Motor neuron (in vitro differentiated cells): ENCODE results near the gene CTNNB1. TPM values are rescaled to one million over a fixed set of nuclear protein-coding genes. Genes with fewer than 3 reads are reported as not detected.
A peak's percentile ranks its signal among the peaks of the same experiment; 100 is the strongest.

Experiments used
- ATAC-seq, 8 experiments: fragments of 200-7000 bp; cut with Tn5 transposase; replicated peaks in 6 of 8; 2 replicates each; pipeline ENCODE4 v1.8.0; 2021; ENCODE audit warnings: mild to moderate bottlenecking in 8 of 8, moderate library complexity in 8 of 8
- H3K27ac ChIP-seq, 2 donors: fragments of 250-450 bp; sonication (Bioruptor Pico); 2 replicates each; pipeline ENCODE4 v1.9.0; 2021; ENCODE audit warnings: antibody characterized with exemption in 2 of 2, mild to moderate bottlenecking in 2 of 2, moderate library complexity in 1 of 2
- H3K4me1 ChIP-seq, 2 donors: fragments of 250-450 bp; sonication (Bioruptor Pico); replicated peaks in 1 of 2; 2 replicates each; pipeline ENCODE4 v1.6.1; 2021; ENCODE audit warnings: antibody characterized with exemption in 2 of 2, mild to moderate bottlenecking in 2 of 2, moderate library complexity in 1 of 2
- H3K4me3 ChIP-seq, 5 donors: fragments of 250-450 bp; sonication (Bioruptor Pico); 2 replicates each; pipeline ENCODE4 v1.9.0; 2021; ENCODE audit warnings: antibody characterized with exemption in 5 of 5, mild to moderate bottlenecking in 5 of 5, moderate library complexity in 4 of 5
- WGBS, 10 experiments: fragments of 450-650 bp; shearing (Covaris generic); methylation state at CpG; one replicate each; pipeline ENCODE4 v1.0.0; 2022; 5-methylcytosine and 5-hydroxymethylcytosine counted together
- in situ Hi-C, 9 experiments: fragments of 400-800 bp; cut with MboI; loops; one replicate each; pipeline ENCODE4 v1.15.0; 2021; ENCODE audit warnings: low sequenced_read_pairs in 9 of 9, low pct_unique_long_range_greater_than_20kb in 2 of 9; ENCODE audit not compliant: unreplicated experiment in 9 of 9
- total RNA-seq, 8 experiments: library from RNA; unstranded; fragments of 300-600 nt; gene quantifications; 2 replicates each; pipeline versions ENCODE4 v1.2.3 to v1.2.4, GENCODE V29; 2022

CTNNB1 gene
- total RNA-seq, 8 experiments from 2014 or later, result 184 to 665 (median 384) TPM

GRCh38 chr3:41249318-41249717, 50.0 kb downstream of the CTNNB1 start:
- Histone ChIP-seq H3K27ac (no peak overlapping the region), H3K4me1 (peaks cover 0 to 3% of the 10 kb centered on the region in 2 donors), H3K4me3 (no peak overlapping the region)
- no peak for ATAC-seq
- WGBS, 10 experiments, result 57 to 100% (median 92%) methylated on average over 1 to 2 of the region's 3 CpGs; no CpG with 5 or more reads in 7 of the 10 experiments
- in situ Hi-C loops, result no loop called here

GRCh38 chr3:41250825-41251224, 51.5 kb downstream of the CTNNB1 start:
- H3K27ac ChIP-seq, result no peak overlapping the region
- peaks cover 0 to 3% of the 10 kb centered on the region in 2 donors for H3K4me1 ChIP-seq
- no peak overlapping the region for H3K4me3 ChIP-seq
- in situ Hi-C loops, result no loop called here
- 57 to 100% (median 63%) methylated on average over 1 to 2 of the region's 2 CpGs; no CpG with 5 or more reads in 5 of the 10 experiments for WGBS, 10 experiments
- ATAC-seq, result peak in 6 of 8 experiments; percentile 21 to 72 (median 58)

GRCh38 chr3:41251593-41251992, 52.3 kb downstream of the CTNNB1 start:
- no peak for ATAC-seq
- peaks cover 0 to 3% of the 10 kb centered on the region in 2 donors for H3K4me1 ChIP-seq
- H3K4me3 ChIP-seq, result no peak overlapping the region
- no peak overlapping the region for H3K27ac ChIP-seq
- 67 to 89% (median 67%) methylated on average over 1 of the region's 1 CpG; no CpG with 5 or more reads in 7 of the 10 experiments for WGBS, 10 experiments
- in situ Hi-C loops, result no loop called here

- in situ Hi-C loops, result no loop called here
Measured at GRCh38 chr3:41258239-41258800, 59.0 kb downstream of the CTNNB1 start.

GRCh38 chr3:41259449-41260062, 60.3 kb downstream of the CTNNB1 start:
- peak in 2 of 8 experiments; percentile 43 to 68 for ATAC-seq
- in situ Hi-C loops, result no loop called here
- WGBS, 10 experiments, result 0 to 67% (median 0%) methylated on average over 1 of the region's 1 CpG; no CpG with 5 or more reads in 7 of the 10 experiments
- no peak overlapping the region for H3K27ac ChIP-seq
- no peaks in the 10 kb centered on the region for H3K4me1 ChIP-seq
- no peak overlapping the region for H3K4me3 ChIP-seq

More at GRCh38 chr3:41258239-41258800, 59.0 kb downstream of the CTNNB1 start:
- Histone ChIP-seq H3K27ac (no peak overlapping the region), H3K4me3 (no peak overlapping the region), H3K4me1 (no peaks in the 10 kb centered on the region)
- ATAC-seq, result no peak
- 83 to 100% (median 100%) methylated on average over 3 to 4 of the region's 4 CpGs; no CpG with 5 or more reads in 2 of the 10 experiments for WGBS, 10 experiments

- H3K4me3 ChIP-seq, result no peak overlapping the region
- no peak overlapping the region for H3K27ac ChIP-seq
- no peak for ATAC-seq
- in situ Hi-C loops, result no loop called here
- 83 to 100% (median 91%) methylated on average over 1 to 3 of the region's 3 CpGs; no CpG with 5 or more reads in 4 of the 10 experiments for WGBS, 10 experiments
- H3K4me1 ChIP-seq, result no peaks in the 10 kb centered on the region
Measured at GRCh38 chr3:41260063-41260450, 60.8 kb downstream of the CTNNB1 start.

GRCh38 chr3:41265011-41265545, 65.8 kb downstream of the CTNNB1 start:
- no peaks in the 10 kb centered on the region for H3K4me1 ChIP-seq
- no peak overlapping the region for H3K27ac ChIP-seq
- ATAC-seq, result peak in 2 of 8 experiments; percentile 62 to 83
- WGBS, 10 experiments, result 48 to 100% (median 77%) methylated on average over 1 to 8 of the region's 11 CpGs; no CpG with 5 or more reads in 1 of the 10 experiments
- in situ Hi-C loops, result no loop called here
- H3K4me3 ChIP-seq, result no peak overlapping the region

- in situ Hi-C loops, result no loop called here
- Histone ChIP-seq H3K4me3 (no peak overlapping the region), H3K27ac (no peak overlapping the region), H3K4me1 (no peaks in the 10 kb centered on the region)
- no peak for ATAC-seq
- 40 to 86% (median 47%) methylated on average over 1 to 3 of the region's 3 CpGs; no CpG with 5 or more reads in 6 of the 10 experiments for WGBS, 10 experiments
Measured at GRCh38 chr3:41265823-41266273, 66.5 kb downstream of the CTNNB1 start.

GRCh38 chr3:41267975-41268640, 68.8 kb downstream of the CTNNB1 start:
- in situ Hi-C loops, result no loop called here
- Histone ChIP-seq H3K4me3 (no peak overlapping the region), H3K27ac (no peak overlapping the region), H3K4me1 (no peaks in the 10 kb centered on the region)
- WGBS, 10 experiments, result 67 to 100% (median 88%) methylated on average over 1 to 8 of the region's 8 CpGs; no CpG with 5 or more reads in 1 of the 10 experiments
- peak in 5 of 8 experiments; percentile 17 to 91 (median 39) for ATAC-seq

- in situ Hi-C loops, result no loop called here
- ATAC-seq, result no peak
- no peak overlapping the region for H3K4me3 ChIP-seq
- WGBS, 10 experiments, result 70 to 100% (median 96%) methylated on average over 1 of the region's 1 CpG
- H3K4me1 ChIP-seq, result no peaks in the 10 kb centered on the region
- no peak overlapping the region for H3K27ac ChIP-seq
Measured at GRCh38 chr3:41272667-41273066, 73.4 kb downstream of the CTNNB1 start.

- H3K4me3 ChIP-seq, result no peak overlapping the region
- in situ Hi-C loops, result no loop called here
- ATAC-seq, result peak in 2 of 8 experiments; percentile 73 to 89
- no peak overlapping the region for H3K27ac ChIP-seq
- H3K4me1 ChIP-seq, result no peaks in the 10 kb centered on the region
Measured at GRCh38 chr3:41274944-41275668, 75.8 kb downstream of the CTNNB1 start.

GRCh38 chr3:41276191-41276590, 76.9 kb downstream of the CTNNB1 start:
- H3K4me1 ChIP-seq, result no peaks in the 10 kb centered on the region
- ATAC-seq, result no peak
- in situ Hi-C loops, result no loop called here
- H3K4me3 ChIP-seq, result no peak overlapping the region
- 27 to 87% (median 66%) methylated on average over 1 to 4 of the region's 4 CpGs; no CpG with 5 or more reads in 3 of the 10 experiments for WGBS, 10 experiments
- no peak overlapping the region for H3K27ac ChIP-seq
